Stomach (tissue), 4 donors: ENCODE data around the gene PRSS27.

Experiments
- EP300 ChIP-seq: sonication (generic); formaldehyde crosslinking; IDR thresholded peaks from one replicate; pipeline ENCODE4 v1.6.1; 2017; ENCODE audit warnings: antibody characterized with exemption
- TF ChIP-seq, protein P1 (sequence below), 7 experiments: fragments of 450-650 bp in 4 of 7; fragments of 200-600 bp in 3 of 7; sonication (generic) in 3 of 7; IDR thresholded peaks; one replicate each; pipeline ENCODE4 v1.5.1; 2016 to 2019; ENCODE audit warnings: antibody characterized with exemption in 7 of 7, control low read depth in 2 of 7, mild to moderate bottlenecking in 1 of 7

DNA sequence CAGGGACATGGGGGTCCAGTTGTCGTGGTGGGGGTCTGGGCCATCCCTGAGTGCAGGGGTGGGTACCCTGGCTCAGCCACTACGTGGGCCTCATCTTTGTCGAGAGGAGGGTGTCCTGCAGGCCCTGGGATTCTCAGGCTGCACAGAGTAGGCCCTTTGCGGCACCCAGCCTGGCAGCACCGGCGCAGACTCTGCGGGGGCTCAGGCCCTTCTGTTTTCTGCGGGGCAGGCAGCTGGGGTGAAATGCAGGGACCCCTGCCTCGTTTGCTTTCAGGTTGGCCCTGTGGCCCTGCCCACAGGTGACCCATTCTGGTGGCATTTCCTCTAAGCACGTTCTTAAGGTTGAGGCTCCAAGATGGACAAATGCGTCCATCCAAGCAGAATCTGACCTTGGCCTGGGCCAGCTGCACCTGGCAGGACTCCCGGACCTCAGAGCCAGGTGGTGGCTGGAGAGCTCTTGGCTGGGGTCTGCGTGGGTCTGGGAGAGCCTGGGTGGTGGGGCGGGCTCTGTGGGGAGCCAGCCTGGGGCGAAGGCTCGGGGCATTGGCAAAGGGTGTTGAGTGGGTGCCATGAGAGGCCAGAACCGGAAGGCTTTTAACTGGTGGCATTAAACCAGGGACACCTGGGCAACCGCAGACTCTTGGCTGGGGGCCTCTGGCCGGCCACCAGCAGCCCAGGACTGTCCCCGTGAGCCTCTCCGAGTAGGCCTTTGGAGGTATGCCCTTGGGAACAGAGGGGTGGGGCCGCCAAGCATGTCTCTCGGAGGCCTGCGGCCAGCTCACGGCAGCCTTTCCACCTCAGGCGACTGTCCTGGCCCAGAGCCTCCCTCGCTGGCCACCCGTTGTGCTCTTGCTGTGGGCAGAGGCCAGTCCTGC, 16.9 kb downstream of the PRSS27 start:
- TF ChIP-seq, protein P1, sequence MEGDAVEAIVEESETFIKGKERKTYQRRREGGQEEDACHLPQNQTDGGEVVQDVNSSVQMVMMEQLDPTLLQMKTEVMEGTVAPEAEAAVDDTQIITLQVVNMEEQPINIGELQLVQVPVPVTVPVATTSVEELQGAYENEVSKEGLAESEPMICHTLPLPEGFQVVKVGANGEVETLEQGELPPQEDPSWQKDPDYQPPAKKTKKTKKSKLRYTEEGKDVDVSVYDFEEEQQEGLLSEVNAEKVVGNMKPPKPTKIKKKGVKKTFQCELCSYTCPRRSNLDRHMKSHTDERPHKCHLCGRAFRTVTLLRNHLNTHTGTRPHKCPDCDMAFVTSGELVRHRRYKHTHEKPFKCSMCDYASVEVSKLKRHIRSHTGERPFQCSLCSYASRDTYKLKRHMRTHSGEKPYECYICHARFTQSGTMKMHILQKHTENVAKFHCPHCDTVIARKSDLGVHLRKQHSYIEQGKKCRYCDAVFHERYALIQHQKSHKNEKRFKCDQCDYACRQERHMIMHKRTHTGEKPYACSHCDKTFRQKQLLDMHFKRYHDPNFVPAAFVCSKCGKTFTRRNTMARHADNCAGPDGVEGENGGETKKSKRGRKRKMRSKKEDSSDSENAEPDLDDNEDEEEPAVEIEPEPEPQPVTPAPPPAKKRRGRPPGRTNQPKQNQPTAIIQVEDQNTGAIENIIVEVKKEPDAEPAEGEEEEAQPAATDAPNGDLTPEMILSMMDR (IDR thresholded peaks at IDR 0.05), result no peak
- TF ChIP-seq EP300, result no peak
